Measurements from ENCODE around the gene SLC35F4. TPM values are rescaled to one million over a fixed set of nuclear protein-coding genes. Genes with fewer than 3 reads are reported as not detected.

The SLC35F4 gene
- total and polyA plus RNA-seq, 2 of the 8 experiments (the other 6 are each of a cell fraction or from before 2014, with no cell fraction given), result not detected

DNA sequence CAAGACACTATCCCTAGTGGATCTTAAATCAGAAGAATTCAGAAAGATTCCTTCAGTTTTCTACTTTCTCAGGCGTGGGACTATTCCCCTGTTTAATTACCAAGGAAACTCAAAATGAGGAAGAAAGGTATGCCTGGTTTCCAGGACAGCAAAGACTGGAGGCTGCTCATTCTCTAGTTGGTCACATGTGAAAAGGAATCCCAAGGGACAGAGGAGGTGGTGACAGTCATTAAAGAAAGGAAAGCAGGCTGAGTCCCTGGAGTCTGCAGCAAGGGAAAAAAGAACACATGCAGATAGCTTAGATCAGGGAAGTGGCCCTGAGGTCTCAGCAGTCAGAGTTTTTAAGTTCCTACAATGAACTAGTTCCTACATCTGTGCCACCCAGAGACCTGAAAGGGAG, 206.8 kb downstream of the SLC35F4 start:
- no peak overlapping the region for H3K9ac ChIP-seq (replicated peaks in 1 of 4; ENCODE audit: extremely low read depth in 1 of 4, low read depth in 3 of 4, low read length in 3 of 4)
- no peak overlapping the region for H4K5ac ChIP-seq (ENCODE audit: insufficient read length, low read depth, low read length)
- H2BK20ac ChIP-seq (ENCODE audit: low read length), result no peak overlapping the region
- H3K23me2 ChIP-seq (ENCODE audit: low read depth, low read length), result no peaks in the 10 kb centered on the region
- H2AK5ac ChIP-seq (ENCODE audit: low read depth, low read length), result no peak overlapping the region
- H3K14ac ChIP-seq (ENCODE audit: insufficient read length), result no peak overlapping the region
- no peak overlapping the region for H3K56ac ChIP-seq (replicated peaks; ENCODE audit: insufficient read length, low read depth, low read length)
- H3K4me3 ChIP-seq (ENCODE audit: extremely low read depth in 1 of 4, insufficient read depth in 2 of 4, low read depth in 3 of 4, low read length in 4 of 4), result no peak overlapping the region
- no peak overlapping the region for H4K8ac ChIP-seq (ENCODE audit: extremely low read depth, insufficient read depth, low read length)
- DNase-seq (ENCODE audit: low read depth in 1 of 2, low spot score in 2 of 2) (no peak), FAIRE-seq (no peak)
- CTCF ChIA-PET (ENCODE audit: partially characterized antibody), result no interaction called here
- H2BK5ac ChIP-seq (ENCODE audit: low read depth, low read length), result no peak overlapping the region
- POLR2A ChIA-PET (ENCODE audit: partially characterized antibody), result no interaction called here
- H4K91ac ChIP-seq (replicated peaks; ENCODE audit: insufficient read length, low read length), result no peak overlapping the region
- no peaks in the 10 kb centered on the region for H3K79me1 ChIP-seq (ENCODE audit: low read depth, low read length)
- H2BK15ac ChIP-seq (ENCODE audit: low read length), result no peak overlapping the region
- H4K20me1 ChIP-seq (replicated peaks in 1 of 2; ENCODE audit: control insufficient read depth in 1 of 2, insufficient read depth in 2 of 2, low read length in 2 of 2), result peaks cover 0 to 2% of the 10 kb centered on the region in 2 experiments
- no peaks in the 10 kb centered on the region for H3K4me1 ChIP-seq (replicated peaks in 1 of 4; ENCODE audit: control insufficient read depth in 3 of 4, insufficient read depth in 4 of 4, low read length in 3 of 4)
- no peaks in the 10 kb centered on the region for H3K36me3 ChIP-seq (ENCODE audit: control insufficient read depth in 2 of 4, insufficient read depth in 4 of 4, low read length in 3 of 4)
- no peaks in the 10 kb centered on the region for H3K27me3 ChIP-seq (replicated peaks in 1 of 4; ENCODE audit: control insufficient read depth in 3 of 4, extremely low read depth in 1 of 4, insufficient read depth in 3 of 4, low read length in 3 of 4)
- H3K23ac ChIP-seq (ENCODE audit: insufficient read length), result no peak overlapping the region
- no peak for TF ChIP-seq SP1 (IDR thresholded peaks at IDR 0.05; ENCODE audit: low read depth, low read length)
- TF ChIP-seq POLR2A (IDR thresholded peaks at IDR 0.05; ENCODE audit: control extremely low read depth in 1 of 2, low read depth in 2 of 2, low read length in 2 of 2), result no peak
- TF ChIP-seq SP2 (IDR thresholded peaks at IDR 0.05; ENCODE audit: low read length), result no peak
- no peak for TF ChIP-seq SP4 (IDR thresholded peaks at IDR 0.05; ENCODE audit: low read length)
- no peak for TF ChIP-seq CREB1 (IDR thresholded peaks at IDR 0.05)
- TF ChIP-seq SRF (IDR thresholded peaks at IDR 0.05; ENCODE audit: low read depth, low read length), result no peak
- TF ChIP-seq SUZ12 (IDR thresholded peaks at IDR 0.05; ENCODE audit: low read length), result no peak
- TF ChIP-seq HDAC6 (IDR thresholded peaks at IDR 0.05; ENCODE audit: low read depth, low read length), result no peak
- no peaks in the 10 kb centered on the region for H3K79me2 ChIP-seq (ENCODE audit: control insufficient read depth in 1 of 2, insufficient read depth in 2 of 2, low read length in 2 of 2)
- no peaks in the 10 kb centered on the region for H3K9me3 ChIP-seq (ENCODE audit: insufficient read depth in 2 of 2, low read depth in 1 of 2, low read length in 1 of 2)
- H2BK120ac ChIP-seq (replicated peaks; ENCODE audit: low read depth, low read length), result no peak overlapping the region
- no peak overlapping the region for H3K4me2 ChIP-seq (ENCODE audit: insufficient read depth in 1 of 2, low read depth in 2 of 2, low read length in 2 of 2)
- H2BK12ac ChIP-seq (ENCODE audit: low read depth, low read length), result no peak overlapping the region
- WGBS, 2 experiments (ENCODE audit: extremely low coverage in 1 of 2, insufficient coverage in 1 of 2, insufficient read length in 1 of 2, insufficient replicate concordance in 2 of 2, low coverage in 1 of 2, low lambda C conversion rate in 2 of 2, missing lambda C conversion rate in 1 of 2), result 87% methylated on average over 1 of the region's 1 CpG; no CpG with 5 or more reads in 1 of the 2 experiments
- no peak overlapping the region for H2AFZ ChIP-seq (ENCODE audit: low read length)
- H3K27ac ChIP-seq (ENCODE audit: low read depth, low read length), result no peak overlapping the region
- H3K4ac ChIP-seq (replicated peaks; ENCODE audit: insufficient read length, low read depth, low read length), result no peak overlapping the region
- H3K18ac ChIP-seq (ENCODE audit: extremely low read depth, low read length), result no peak overlapping the region
